A549 (cell line): ENCODE measurements around the gene RAB3D. TPM values are rescaled to one million over a fixed set of nuclear protein-coding genes. Genes with fewer than 3 reads are reported as not detected.
"Not testable (repeated sequence)": the region's sequence is repeated elsewhere in the genome, so short reads cannot be mapped to it uniquely, and the experiment has no call there.

Experiments
- ATAC-seq, 2 experiments: fragments of 200-7000 bp in 1 of 2; fragments of >200 bp in 1 of 2; cut with Nextera tagmentation in 1 of 2; cut with Tn5 transposase in 1 of 2; 3 replicates each; pipeline versions ENCODE4 v1.8.0 to v1.9.1; 2018 to 2020; ENCODE audit warnings: mild to moderate bottlenecking in 1 of 2, moderate library complexity in 1 of 2
- CTCF ChIA-PET: fragments of 300-600 bp; sonication (Branson Sonifier 250); formaldehyde crosslinking; extraction: SDS; loops from one replicate; lab custom pipeline; 2021; ENCODE audit warnings: antibody characterized with exemption, inconsistent platforms; lab: Yijun Ruan, JAX
- POLR2A ChIA-PET: fragments of 350-600 bp; formaldehyde crosslinking; extraction: SDS; loops from one replicate; lab custom pipeline; 2021; ENCODE audit warnings: antibody characterized with exemption, inconsistent platforms; lab: Yijun Ruan, JAX
- DNase-seq, 2 experiments: peaks; one replicate each; pipeline versions ENCODE4 v3.0.0 to v3.0.0-alpha.2; 2011 to 2016; ENCODE audit warnings: low read depth in 1 of 2, low spot score in 1 of 2
- FAIRE-seq: peaks from 2 replicates; lab custom pipeline; 2011; peaks lifted over from hg19 to GRCh38; lab: Jason Lieb, UNC
- H3K27ac ChIP-seq, 2 experiments: fragments of >200 bp; sonication (Bioruptor Twin); formaldehyde crosslinking; 3 replicates each; pipeline ENCODE4 v1.5.1; 2016 to 2017
- H3K4me1 ChIP-seq: fragments of >200 bp; sonication (Bioruptor Twin); formaldehyde crosslinking; 3 replicates; pipeline ENCODE4 v1.6.1; 2016
- H3K4me2 ChIP-seq: fragments of >200 bp; sonication (Bioruptor Twin); formaldehyde crosslinking; 3 replicates; pipeline ENCODE4 v1.6.1; 2016
- H3K4me3 ChIP-seq: fragments of >200 bp; sonication (Bioruptor Twin); formaldehyde crosslinking; 3 replicates; pipeline ENCODE4 v1.5.1; 2016
- H3K9me3 ChIP-seq: fragments of >200 bp; sonication (Bioruptor Twin); formaldehyde crosslinking; 3 replicates; pipeline ENCODE4 v1.6.1; 2016
- BHLHE40 ChIP-seq: IDR thresholded peaks from 2 replicates; pipeline ENCODE4 v1.6.1; 2012; ENCODE audit warnings: low read depth, low read length, inconsistent platforms
- FOSB ChIP-seq: fragments of 250-450 bp; sonication (Bioruptor Pico); IDR thresholded peaks from 2 replicates; pipeline ENCODE4 v1.5.0; 2020; ENCODE audit warnings: mild to moderate bottlenecking, moderate library complexity
- GATA3 ChIP-seq: IDR thresholded peaks from 2 replicates; pipeline ENCODE4 v1.6.1; 2012; ENCODE audit warnings: borderline replicate concordance
- HES2 ChIP-seq: fragments of >200 bp; sonication (Bioruptor Twin); formaldehyde crosslinking; IDR thresholded peaks from 2 replicates; pipeline ENCODE4 v1.6.1; 2016
- HOXB5 ChIP-seq: fragments of 250-450 bp; sonication (Bioruptor Pico); IDR thresholded peaks from 2 replicates; pipeline ENCODE4 v1.5.0; 2020; ENCODE audit warnings: mild to moderate bottlenecking, moderate library complexity
- JUN ChIP-seq, 2 experiments: fragments of >200 bp; sonication (Bioruptor Twin); formaldehyde crosslinking; IDR thresholded peaks; 2 replicates in 1 of 2; 3 replicates in 1 of 2; pipeline ENCODE4 v1.6.1; 2016 to 2017
- MAZ ChIP-seq: fragments of 150-350 bp; IDR thresholded peaks from 2 replicates; pipeline ENCODE4 v1.6.1; 2014; ENCODE audit warnings: antibody characterized with exemption, low read depth, low read length, borderline replicate concordance
- MYC ChIP-seq: IDR thresholded peaks from 2 replicates; pipeline ENCODE4 v1.6.1; 2012; ENCODE audit warnings: mild to moderate bottlenecking, inconsistent platforms, low read length, improper control_type of control experiment, borderline replicate concordance
- NFE2L2 ChIP-seq: fragments of 150-350 bp; conservative IDR thresholded peaks from 2 replicates; pipeline ENCODE4 v1.6.1; 2014; ENCODE audit warnings: low read length
- NR3C1 ChIP-seq: fragments of >200 bp; sonication (Bioruptor Twin); formaldehyde crosslinking; IDR thresholded peaks from 3 replicates; pipeline ENCODE4 v1.6.1; 2017
- POLR2A ChIP-seq: IDR thresholded peaks from 2 replicates; pipeline ENCODE4 v1.6.1; 2012; ENCODE audit warnings: mild to moderate bottlenecking, low read length
- RAD21 ChIP-seq, 2 experiments: fragments of >200 bp in 1 of 2; sonication (Bioruptor Twin) in 1 of 2; formaldehyde crosslinking in 1 of 2; IDR thresholded peaks in 1 of 2; conservative IDR thresholded peaks in 1 of 2; 2 replicates in 1 of 2; 3 replicates in 1 of 2; pipeline ENCODE4 v1.6.1; 2012 to 2018; ENCODE audit warnings: inconsistent platforms in 1 of 2
- RARB ChIP-seq: fragments of 250-450 bp; sonication (Bioruptor Pico); IDR thresholded peaks from 2 replicates; pipeline ENCODE4 v1.8.0; 2021; ENCODE audit warnings: mild to moderate bottlenecking, moderate library complexity
- RNF2 ChIP-seq: fragments of 200-600 bp; sonication (generic); IDR thresholded peaks from 2 replicates; pipeline ENCODE4 v1.6.1; 2016; ENCODE audit warnings: low read depth, mild to moderate bottlenecking, antibody characterized with exemption, moderate library complexity, borderline replicate concordance
- SMC3 ChIP-seq: fragments of >200 bp; sonication (Bioruptor Twin); formaldehyde crosslinking; IDR thresholded peaks from 3 replicates; pipeline ENCODE4 v1.6.1; 2018; ENCODE audit warnings: inconsistent platforms
- TFCP2L1 ChIP-seq: fragments of 250-450 bp; sonication (Bioruptor Pico); IDR thresholded peaks from 2 replicates; pipeline ENCODE4 v1.5.0; 2021; ENCODE audit warnings: mild to moderate bottlenecking
- USF2 ChIP-seq: fragments of 450-650 bp; IDR thresholded peaks from 2 replicates; pipeline ENCODE4 v1.6.1; 2014; ENCODE audit warnings: antibody characterized with exemption
- WGBS: methylation state at CpG from one replicate; pipeline ENCODE4 v1.1.6; 2017; ENCODE audit errors: missing lambda C conversion rate; 5-methylcytosine and 5-hydroxymethylcytosine counted together
- polyA plus RNA-seq, 4 experiments: library from polyadenylated mRNA; depleted of rRNA in 3 of 4; stranded (reverse); fragments of >200 nt; fragmentation: RNase III in 1 of 4; extraction: RNeasy Plus Mini Kit Qiagen cat#74134 plus additional on column Dnase treatment in 1 of 4; gene quantifications; 2 replicates in 3 of 4; 3 replicates in 1 of 4; pipeline ENCODE4 v1.2.3, GENCODE V29; 2011 to 2017

The RAB3D gene
- polyA plus RNA-seq, 2 of the 4 experiments (the other 2 are of a cell fraction): 4.8 to 22.3 TPM

DNA sequence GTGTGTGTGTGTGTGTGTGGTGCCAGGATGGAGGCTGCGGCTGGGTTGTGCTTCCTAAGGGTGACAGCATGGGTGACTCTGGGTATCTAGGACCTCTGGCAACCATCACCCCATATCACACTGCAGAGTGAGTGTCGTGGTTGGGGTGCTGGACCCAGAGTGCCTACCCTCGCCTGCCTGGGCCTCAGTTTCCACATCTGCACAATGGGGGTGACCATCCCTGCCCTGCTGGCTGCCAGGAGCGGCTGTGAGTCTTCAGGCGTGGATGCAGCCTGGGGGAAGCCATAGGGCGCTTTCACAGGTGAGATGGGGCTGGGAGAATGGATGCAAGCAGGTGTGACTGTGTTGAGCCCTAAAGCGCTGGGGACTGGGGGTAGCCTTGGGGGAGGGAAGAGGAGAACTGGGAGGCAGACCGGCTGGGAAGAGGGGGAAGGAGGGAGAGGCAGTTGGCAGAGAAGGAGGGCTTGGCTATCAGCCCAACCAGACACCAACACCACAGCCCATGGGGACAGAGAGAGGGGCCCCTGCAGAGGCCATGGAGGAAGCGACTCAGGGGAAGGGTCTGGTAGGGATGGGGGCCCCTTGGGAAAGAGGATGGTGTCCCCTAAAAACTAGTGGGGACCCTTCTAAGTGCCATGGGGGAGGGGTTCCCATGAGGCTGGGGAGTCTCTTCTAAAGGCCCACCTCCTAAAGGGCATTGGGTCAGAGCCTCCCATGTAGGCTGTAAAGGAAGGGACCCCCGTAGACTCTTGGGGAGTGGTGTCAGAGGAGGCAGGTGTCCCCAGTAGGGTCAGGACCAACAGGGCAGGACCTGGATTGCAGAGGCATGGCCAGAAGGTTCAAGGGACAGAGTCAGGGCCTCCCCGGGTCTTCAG, 17.5 kb upstream of the RAB3D start:
- H3K4me1 ChIP-seq: no peaks in the 10 kb centered on the region
- DNase-seq: no peak
- H3K27ac ChIP-seq: no peak overlapping the region
- no peak for FAIRE-seq
- WGBS: 90% methylated on average over 9 of the region's 11 CpGs
- no peak for TF ChIP-seq NFE2L2
- TF ChIP-seq RARB (CRISPR knock-in tag): no peak
- TF ChIP-seq RNF2: no peak
- TF ChIP-seq MAZ: no peak
- no peak for TF ChIP-seq JUN (IDR thresholded peaks at IDR 0.05)
- no peak for TF ChIP-seq RAD21 (conservative IDR thresholded peaks at IDR 0.05 in 1 of 2, IDR thresholded peaks at IDR 0.05 in 1 of 2)
- TF ChIP-seq FOSB (CRISPR knock-in tag): no peak
- TF ChIP-seq BHLHE40: no peak
- TF ChIP-seq HOXB5: no peak
- no peak for TF ChIP-seq TFCP2L1 (CRISPR knock-in tag)
- no peak for ATAC-seq
- POLR2A ChIA-PET: no interaction called here
- no peaks in the 10 kb centered on the region for H3K9me3 ChIP-seq
- H3K4me2 ChIP-seq: no peak overlapping the region; the same call in 2 of the 3 replicates
- no peak overlapping the region for H3K4me3 ChIP-seq
- CTCF ChIA-PET: no interaction called here

DNA sequence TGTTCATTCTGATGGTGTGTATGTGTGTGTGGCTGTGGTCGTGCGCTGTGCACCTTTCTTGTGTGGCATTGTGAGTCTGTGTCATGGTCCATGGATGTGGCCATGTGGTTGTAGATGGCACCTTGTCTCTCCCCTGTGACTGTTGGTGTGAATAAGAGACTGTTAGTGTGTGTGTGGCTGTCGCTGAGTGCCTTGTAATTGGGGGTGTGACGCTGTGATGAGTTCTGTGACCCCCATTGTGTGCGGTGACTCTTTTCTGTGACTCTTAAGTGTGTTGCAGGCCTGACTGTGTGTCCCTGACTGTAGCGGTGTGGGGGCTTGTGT, 16.6 kb upstream of the RAB3D start:
- FAIRE-seq: no peak
- CTCF ChIA-PET: no interaction called here
- ATAC-seq: no peak

DNA sequence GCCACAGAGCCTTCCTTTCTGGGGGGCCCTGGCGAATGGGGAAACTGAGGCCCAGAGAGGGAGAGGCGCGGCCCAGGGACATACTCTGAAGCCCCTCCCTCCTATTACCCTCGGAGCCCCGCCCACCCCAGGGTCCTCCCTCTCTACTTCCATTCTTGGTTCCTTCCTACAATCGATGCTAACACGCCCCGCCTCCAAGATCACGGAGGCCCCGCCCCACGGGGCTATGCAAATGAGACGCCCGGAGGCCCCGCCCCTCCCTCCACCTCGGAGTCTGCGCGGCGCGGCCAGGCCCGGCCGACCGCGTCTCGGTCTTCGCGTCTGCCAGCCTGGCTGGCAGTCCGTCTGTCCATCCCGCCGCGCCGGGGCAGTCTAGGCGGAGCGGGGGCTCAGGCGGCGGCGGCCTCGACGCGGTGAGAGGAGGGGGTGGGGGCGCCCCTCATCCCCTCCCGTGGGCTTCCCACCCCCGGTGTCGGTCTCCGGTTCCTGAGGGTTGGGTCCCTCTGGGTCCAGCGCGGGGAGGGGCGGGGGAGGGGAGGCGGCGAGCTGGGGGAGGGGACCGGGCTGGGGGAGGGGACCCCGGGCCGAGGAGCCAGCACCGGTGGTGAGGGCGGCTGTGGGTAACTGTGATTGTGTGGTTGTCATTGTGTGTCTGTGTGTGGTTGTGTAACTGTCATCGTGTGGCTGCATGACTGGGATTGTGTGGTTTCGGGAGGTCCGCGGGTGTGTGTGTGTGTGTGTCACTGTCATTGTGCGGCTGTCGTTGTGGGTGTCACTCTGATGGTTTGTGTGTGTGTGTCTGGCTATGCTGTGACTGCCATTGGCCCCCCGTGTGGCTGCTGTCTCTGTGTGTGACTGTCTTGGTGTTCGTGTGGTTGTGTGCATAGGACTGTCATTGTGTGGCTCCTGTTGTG, 16.0 kb upstream of the RAB3D start, which contains the start of gene PLPPR2:
PLPPR2 (plus strand) TSS at position 273 of the 914 bp plus-strand sequence. CDS start 2,242 bp downstream, outside the sequence.
- ATAC-seq: peak; percentile 78 to 95
- no peaks in the 10 kb centered on the region for H3K9me3 ChIP-seq
- peak; percentile 56 to 84 for DNase-seq
- TF ChIP-seq USF2 (no peak), NR3C1 (no peak), HOXB5 (no peak), JUN (IDR thresholded peaks at IDR 0.05) (0 out of 5 replicates have a peak, but pooled peaks of 1 of the 2 experiments have one; percentile 48), MYC (no peak), HES2 (no peak), GATA3 (no peak), POLR2A (peak; percentile 56)
- WGBS: 11% methylated on average over 21 of the region's 62 CpGs
- no peak for FAIRE-seq
- peak within 1 kb of the TSS; percentile 74 to 89 for H3K27ac ChIP-seq
- ChIA-PET CTCF (no interaction called here), POLR2A (no interaction called here)
- H3K4me1 ChIP-seq: no peaks in the 10 kb centered on the region
- peak within 1 kb of the TSS; percentile 58 for H3K4me3 ChIP-seq
- H3K4me2 ChIP-seq: peak within 1 kb of the TSS; percentile 90

More for the DNA sequence above, 16.6 kb upstream of the RAB3D start:
- peak overlapping the region; percentile 58; the same call in 2 of the 3 replicates for H3K4me3 ChIP-seq
- WGBS: 90% methylated on average over 4 of the region's 6 CpGs
- H3K4me2 ChIP-seq: peak overlapping the region; percentile 90
- no peaks in the 10 kb centered on the region for H3K9me3 ChIP-seq
- no peak for TF ChIP-seq HES2
- no peak for TF ChIP-seq SMC3
- TF ChIP-seq RNF2: no peak
- no peaks in the 10 kb centered on the region for H3K4me1 ChIP-seq
- no peak for DNase-seq
- POLR2A ChIA-PET: no interaction called here
- peak overlapping the region in 1 of 2 experiments; percentile 89; a peak in 2 of 6 replicates for H3K27ac ChIP-seq

DNA sequence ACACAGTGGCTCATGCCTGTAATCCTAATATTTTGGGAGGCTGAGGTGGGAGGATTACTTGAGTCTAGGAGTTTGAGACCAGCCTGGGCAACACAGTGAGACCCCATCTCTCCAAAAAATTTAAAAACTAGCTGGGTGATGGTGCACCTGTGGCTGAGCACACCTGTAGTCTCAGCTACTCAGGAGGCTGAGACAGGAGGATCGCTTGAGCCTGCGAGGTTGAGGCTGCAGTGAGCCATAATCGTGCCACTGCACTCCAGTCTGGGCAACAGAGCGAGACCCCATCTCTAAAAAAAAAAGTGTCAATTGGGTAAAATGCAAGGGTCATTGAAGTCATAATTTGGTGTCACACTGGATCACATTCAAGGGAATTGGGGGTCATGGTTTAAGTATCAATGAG, 14.6 kb upstream of the RAB3D start:
- DNase-seq, H3K27ac ChIP-seq, FAIRE-seq, ATAC-seq, H3K4me2 ChIP-seq, H3K4me1 ChIP-seq, H3K9me3 ChIP-seq, POLR2A ChIA-PET, H3K4me3 ChIP-seq: not testable (repeated sequence)
- WGBS: 85% methylated on average over 4 of the region's 4 CpGs
- CTCF ChIA-PET: interaction anchor here (1.2 to 1.4 kb wide), 2 partner anchors 10 to 60 kb away, joined by 3 read pairs; no protein-coding TSS in a partner anchor
